HG03095 (cell line): ENCODE results near the gene CD99L2.

Experiments used
- ATAC-seq: cut with Tn5 transposase; IDR thresholded peaks from one replicate; pipeline ENCODE4 v1.9.1; 2021; ENCODE audit warnings: moderate library complexity; ENCODE audit not compliant: unreplicated experiment

The CD99L2 gene

GRCh38 chrX:150806827-150807226 is 91.6 kb downstream of the CD99L2 start:
- no peak for ATAC-seq

DNA sequence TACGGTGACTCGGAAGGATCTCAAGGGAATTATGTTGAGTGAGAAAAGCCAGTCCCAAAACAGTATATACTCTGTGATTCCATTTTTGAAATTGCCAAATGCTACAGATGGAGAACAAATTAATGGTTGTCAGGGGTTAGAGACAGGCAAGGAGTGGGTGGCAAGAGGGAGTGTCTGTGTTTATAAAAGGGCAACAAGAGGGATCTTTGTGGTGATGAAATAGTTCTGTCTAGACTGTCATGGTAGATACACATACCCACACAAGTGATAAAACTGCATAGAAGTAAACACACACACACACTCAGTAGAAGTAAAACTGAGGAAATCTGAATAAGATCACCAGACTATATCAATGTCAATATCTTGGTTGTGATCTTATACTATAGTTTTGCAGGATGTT is 92.7 kb downstream of the CD99L2 start:
- ATAC-seq, result no peak

DNA sequence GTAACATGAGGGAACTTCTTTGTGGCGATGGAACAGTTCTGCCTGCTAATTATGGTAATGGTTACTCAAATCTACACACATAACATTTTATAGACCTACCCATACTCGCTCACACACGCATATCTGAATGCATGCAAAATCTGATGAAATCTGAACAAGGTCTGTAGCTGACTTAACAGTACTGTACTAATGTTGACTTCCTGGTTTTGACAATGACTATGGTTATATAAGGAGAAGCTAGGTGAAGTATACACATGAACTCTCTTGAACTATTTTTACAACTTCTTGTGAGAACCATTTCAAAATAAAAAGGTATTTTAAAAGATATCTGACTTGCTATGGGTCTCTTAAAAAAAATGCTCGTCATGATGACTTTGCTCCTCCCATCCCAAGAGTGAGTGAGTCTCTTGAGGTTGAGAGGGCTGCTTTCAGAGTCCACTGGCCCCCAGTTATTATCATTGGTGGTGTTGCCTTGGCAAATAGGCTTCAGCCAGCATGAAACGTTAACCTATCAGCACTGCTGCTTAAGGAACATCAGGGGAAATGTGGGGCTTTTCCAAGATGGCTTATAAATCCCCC is 105.4 kb downstream of the CD99L2 start:
- no peak for ATAC-seq

DNA sequence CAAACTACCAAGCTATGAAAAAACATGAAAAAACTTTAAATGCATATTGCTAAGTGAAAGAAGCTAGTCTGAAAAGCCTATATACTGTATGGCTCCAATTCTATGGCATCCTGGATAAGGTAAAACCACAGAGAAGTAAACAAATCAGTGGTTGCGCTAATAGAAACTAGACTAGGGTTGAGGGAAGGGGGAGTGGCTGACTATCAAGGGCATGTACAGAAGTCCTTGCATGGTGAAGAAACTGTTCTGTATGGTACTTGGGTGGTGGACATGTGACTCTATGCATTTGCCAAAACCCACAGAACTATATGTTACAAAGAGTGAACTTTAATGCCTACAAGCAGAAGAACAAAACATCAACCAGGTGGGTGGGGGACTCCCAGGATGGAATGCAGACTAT is 108.4 kb downstream of the CD99L2 start:
- peak; percentile 72 for ATAC-seq

DNA sequence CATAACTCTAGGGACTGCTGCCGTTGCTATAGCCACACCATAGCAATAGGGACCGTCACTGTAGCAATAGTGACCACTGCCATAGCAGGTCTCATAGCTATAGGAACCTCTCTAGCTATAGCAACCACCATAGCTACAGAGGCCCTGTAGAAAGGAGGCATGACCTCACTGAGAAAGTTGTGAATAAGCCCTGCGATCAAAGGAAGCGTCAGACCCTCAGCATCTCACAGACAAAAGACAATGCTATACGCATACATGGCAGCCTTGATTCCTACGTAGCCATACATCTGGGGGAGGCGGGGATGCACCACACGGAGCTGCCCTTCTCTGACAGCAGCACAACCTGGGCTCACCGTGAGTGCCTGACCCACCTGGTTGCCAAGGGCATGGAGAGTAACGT is 116.8 kb downstream of the CD99L2 start:
- ATAC-seq, result no peak

DNA sequence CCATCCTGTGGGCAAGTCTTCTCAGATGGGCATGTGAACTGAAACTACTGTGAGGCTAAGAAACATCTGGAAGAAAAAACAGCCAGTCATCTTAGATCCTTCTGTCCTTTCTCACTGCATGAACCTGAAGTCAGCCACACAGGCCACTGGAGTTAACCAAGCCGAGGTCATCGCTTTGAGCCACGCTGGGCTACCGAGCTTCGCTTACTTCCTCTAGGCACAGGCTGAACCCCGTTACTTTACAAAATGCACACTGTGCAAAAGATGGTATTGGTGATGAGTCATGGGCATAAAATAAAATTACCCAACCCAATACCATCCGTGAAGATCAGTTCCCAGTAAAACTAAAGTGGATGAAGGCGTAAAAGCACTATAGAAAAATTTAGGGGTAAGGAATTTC is 119.1 kb downstream of the CD99L2 start:
- no peak for ATAC-seq

DNA sequence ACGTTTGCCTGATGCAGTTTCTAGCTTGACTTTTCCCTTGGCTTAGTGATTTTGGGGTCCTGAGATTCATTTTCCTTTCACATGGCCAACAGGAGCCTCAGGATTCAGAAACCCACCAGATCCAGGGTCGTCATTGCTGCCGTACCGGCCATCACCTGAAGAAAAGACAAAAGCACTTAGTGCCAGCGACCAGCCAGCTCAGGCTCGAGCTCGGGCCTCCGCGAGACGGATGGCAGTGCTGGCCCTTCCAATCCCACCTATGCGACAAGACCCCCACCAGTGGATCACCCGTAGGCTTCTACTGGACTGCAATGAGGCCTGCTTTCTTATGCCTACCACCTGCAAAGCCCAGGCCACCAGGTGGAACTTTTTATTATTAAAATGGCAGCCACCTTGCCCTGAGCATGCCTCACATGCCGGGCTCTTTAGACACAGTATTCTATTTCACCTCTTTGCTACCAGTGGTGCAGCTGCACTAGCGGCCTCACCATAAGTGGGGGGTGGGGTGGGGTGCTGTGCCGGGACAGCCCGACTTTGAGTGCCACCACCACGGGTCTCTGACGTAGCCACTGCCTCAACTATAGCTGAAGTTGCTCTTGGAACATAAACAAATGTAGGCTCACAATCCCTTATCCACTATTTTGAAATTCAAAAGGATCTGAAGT is 121.0 kb downstream of the CD99L2 start:
- ATAC-seq, result no peak

DNA sequence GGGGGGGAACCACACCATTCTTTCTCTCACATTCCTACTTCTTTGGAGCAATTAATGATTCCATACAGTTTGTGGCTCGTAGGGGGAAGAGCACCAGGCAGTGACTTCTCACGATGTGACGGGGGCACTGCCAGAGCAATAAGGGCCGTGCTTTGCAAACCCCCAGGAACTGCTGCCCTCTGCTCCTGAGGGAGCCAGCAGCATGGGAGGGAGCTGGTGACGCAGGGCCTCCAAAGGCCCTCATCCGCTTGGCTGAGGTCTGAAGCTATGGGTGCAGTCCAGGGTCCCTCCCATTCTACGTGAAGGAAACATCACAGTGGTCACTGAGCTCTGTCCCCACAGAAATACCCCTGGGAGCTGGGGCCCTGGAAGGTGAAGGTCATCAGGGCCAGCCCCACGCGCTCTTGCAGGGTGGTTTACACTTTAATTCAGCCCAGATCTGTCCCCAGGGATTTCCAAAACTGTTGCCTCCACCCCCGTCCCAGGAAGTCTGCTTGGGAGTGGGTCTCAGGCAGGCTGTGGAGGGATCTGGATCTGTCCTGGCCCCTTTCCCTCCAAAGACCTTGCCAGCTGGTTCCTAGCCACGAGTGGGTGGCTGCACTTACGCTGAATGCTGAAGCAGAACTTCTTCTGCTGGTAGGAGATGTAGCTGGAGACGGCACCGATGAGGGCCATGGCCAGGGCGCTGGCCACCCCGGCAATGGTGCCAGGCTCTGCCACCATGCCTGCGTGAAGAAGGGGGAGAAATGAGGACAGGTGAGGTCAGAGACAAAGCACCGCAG is 122.7 kb downstream of the CD99L2 start:
- ATAC-seq, result no peak

DNA sequence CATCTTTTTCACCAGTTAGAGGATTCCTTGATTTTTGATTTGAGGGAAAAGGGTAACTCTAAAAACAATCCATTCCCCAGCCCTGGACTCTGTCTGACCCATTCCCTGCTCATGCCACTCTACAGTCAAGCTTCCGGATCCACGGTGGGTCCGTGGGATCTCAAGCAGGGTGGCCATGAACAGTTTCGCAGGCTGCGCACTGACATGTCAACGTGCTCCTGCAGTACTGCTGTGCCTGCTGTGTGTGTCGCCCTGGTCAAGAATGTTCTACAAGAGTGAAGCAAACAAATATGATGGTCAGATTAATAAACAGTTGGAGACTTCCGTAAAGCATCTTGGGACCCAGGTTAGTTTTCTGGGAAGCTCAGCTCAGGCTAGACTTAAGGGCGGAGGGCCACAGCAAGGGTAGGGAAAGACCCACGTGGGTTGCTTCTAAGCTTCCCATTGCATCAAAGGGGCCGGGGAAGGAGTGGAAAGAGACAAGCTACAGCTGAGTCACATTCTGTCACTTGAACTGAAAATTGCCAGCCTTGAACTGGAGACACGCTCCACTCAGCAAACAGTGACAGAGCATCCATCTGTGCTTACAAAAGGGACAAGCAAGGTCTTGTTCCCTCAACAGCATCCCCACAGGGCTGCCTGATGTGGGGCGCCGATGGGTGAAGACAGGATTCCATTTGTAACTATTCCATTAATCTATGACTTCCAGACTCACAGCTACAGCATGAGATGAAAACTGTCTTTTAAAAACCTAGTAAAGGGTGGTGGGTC is 123.5 kb downstream of the CD99L2 start:
- ATAC-seq, result no peak

- no peak for ATAC-seq
Observed at GRCh38 chrX:150773634-150774033, 124.8 kb downstream of the CD99L2 start.

DNA sequence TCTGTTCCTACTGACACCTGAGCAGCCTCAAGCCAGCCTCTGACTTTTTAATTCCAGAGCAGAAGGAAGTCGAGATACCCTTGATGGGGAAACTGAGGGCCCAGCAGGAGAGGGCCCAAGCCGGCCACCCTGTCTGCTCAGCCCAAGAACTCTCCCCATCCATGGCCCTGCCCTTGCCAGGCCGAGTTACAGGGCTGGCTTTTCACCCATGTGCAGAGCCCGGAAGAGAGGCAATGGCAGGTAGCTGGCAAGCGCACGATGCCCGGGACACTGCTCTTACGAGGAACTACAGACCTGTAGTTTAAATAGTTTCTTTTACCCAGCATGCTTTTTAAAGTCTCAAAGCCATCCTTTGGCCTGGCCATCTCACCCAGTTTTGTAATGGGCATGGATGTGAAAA is 125.4 kb downstream of the CD99L2 start:
- ATAC-seq, result no peak

GRCh38 chrX:150772150-150772970 is 126.1 kb downstream of the CD99L2 start:
- ATAC-seq, result peak; percentile 74

GRCh38 chrX:150771116-150771515 is 127.4 kb downstream of the CD99L2 start:
- no peak for ATAC-seq

DNA sequence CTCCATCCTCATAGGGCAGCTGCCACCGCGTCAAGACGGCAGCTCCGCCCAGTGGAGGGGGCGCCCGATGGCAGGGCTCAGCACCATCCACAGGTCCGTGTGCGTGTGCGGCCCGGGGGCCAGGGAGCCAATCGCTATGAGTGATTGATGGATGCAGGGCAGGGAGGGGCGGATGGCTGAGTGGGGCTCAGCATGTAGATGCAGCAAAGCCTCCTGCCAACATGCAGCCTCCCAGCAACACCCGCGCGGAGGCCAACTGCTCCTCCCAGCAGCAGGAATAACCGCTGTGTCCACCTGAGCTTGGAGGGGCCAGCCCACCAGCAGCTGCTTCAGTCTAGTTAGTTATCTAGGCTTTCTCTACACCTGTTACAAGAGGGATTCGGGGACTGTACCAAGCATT is 127.8 kb downstream of the CD99L2 start:
- ATAC-seq, result no peak

DNA sequence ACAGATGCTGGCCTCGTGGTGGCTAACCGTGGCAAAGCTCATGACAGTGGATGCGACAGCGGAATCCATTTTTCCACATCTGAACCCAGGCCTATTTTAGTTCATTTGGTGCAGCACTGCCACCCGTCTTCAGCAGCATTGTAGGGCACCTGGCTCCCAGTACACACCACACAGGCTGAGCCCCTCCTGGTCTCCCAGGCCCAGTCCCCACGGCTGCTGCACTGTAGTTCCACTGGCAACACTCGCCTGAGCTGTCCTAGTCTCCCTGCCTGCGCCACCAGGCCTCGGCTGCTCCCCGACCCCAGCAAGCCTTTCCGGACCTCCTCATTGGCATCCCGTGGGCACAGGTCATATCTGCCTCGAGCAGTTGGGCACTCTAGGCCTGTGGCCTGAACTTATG is 129.1 kb downstream of the CD99L2 start:
- no peak for ATAC-seq

DNA sequence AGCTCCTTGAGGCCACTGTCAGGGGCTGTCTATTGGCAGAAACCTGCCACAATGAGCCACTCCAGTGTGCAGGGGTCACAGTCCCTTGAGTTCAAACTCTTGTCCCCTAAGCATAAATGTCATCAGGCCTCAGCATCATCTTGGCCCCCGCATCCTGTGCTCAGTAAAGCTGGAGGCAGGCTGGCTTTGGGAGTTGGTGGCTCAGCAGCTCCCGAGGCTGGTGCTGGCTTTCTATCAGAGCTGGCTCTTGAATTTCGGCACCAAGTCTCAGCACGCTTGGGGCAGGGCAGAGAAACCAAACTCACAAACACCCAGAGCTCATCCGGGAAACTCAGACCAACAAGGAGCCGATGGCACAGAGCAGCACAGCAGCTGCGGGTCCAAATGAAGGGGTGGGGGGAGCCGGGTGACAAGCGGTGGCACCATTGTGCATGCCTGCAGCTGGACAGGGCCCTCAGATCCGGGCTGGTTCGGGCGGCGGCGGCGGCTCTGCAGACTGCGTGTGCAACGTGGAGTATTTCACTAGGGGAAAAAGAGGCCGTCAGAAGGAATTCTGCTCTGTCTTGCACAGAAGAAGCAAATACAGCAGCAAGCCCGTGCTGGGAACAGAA is 129.8 kb downstream of the CD99L2 start:
- no peak for ATAC-seq

DNA sequence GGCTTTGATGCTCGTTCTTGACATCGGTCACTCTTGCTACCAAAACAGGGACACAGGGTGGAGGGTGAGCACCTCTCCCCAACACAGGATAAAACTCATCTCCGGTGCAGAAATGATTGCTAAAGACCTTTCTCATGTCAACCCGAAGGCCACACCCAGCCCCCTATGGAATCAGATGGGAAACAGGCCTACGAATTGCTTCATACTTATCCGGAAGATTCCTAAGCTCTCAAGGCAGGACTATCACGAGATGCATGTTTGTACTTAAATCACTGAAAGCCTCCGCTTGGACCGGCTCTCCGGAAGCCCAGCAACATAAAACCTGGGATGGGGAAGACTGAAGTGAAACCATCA is 130.4 kb downstream of the CD99L2 start:
- no peak for ATAC-seq

DNA sequence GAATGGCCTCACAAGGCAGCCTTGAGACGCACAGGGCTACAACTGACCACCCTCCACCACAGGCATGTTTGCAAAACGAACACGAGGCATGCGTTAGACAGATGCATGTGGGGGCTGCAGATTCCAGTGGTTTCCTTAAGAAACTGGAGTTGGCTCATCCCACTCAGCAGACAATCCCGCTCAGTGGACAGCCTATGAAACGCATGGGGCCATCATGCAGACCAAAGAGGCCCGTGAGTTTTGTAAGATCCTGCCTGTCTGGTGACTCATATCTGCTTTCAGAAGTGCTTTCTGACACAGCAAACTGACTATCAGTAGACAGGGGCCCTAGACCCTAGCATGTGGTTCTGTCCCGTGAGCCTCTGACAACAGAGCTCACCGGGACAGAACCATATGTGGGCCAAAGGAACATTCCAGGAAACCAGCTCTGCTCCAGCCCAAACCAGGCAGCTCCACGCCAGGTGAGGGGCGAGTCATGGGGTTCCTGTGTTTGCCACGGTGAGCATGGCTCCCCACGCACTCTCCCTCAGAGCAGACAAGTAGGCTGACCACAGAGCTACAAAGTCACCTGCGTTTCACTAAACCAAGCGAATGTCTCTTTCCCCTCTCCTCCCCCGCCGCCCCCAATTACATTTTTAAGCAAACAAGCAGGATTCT is 130.9 kb downstream of the CD99L2 start:
- no peak for ATAC-seq

DNA sequence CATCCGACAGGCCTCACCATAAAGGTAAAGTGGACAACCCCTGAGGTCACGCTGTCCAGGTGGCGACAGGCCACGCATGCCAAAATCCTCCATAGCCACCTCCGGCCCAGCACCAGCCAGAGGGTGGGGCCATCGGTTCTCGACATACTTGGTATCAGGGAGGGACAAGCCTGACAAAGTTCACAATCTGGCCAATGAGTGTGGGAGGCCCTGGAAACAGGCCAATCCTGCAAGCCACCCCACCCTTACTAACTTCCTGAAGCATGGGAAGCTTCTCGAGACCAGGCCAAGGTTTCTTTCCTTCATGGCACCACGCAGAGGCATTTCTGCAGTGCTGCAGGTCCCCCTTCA is 131.4 kb downstream of the CD99L2 start:
- ATAC-seq, result no peak
